ENCODE measurements around the gene ABTB2.

ABTB2 gene

GRCh38 chr11:34355726-34356125 is 2.1 kb downstream of the ABTB2 start:
- Histone ChIP-seq H2AFZ (ENCODE audit: low read length) (no peak overlapping the region), H2BK120ac (ENCODE audit: low read depth, low read length) (no peak overlapping the region), H4K91ac (ENCODE audit: low read depth, low read length, poor library complexity) (no peak overlapping the region), H3K14ac (ENCODE audit: low read length) (no peak overlapping the region), H2AK5ac (ENCODE audit: low read depth, low read length) (no peak overlapping the region), H3K9me3 (replicated peaks in 1 of 2; ENCODE audit: control insufficient read depth in 2 of 2, insufficient read depth in 1 of 2, low read depth in 1 of 2, low read length in 2 of 2) (no peaks in the 10 kb centered on the region), H3K27ac (replicated peaks; ENCODE audit: low read length) (no peak overlapping the region), H3K9ac (ENCODE audit: low read depth, low read length, poor library complexity) (no peak overlapping the region), H3K4me3 (ENCODE audit: low read length in 2 of 2) (peak overlapping the region in 1 of 2 donors; percentile 66), H3K23ac (ENCODE audit: low read depth, low read length, poor library complexity) (no peak overlapping the region), H3K4ac (ENCODE audit: low read length) (no peak overlapping the region), H3K79me1 (ENCODE audit: low read depth, low read length) (no peaks in the 10 kb centered on the region), H2BK5ac (ENCODE audit: low read length) (no peak overlapping the region), H3K18ac (ENCODE audit: low read length) (no peak overlapping the region), H3K4me1 (ENCODE audit: control insufficient read depth in 2 of 2, insufficient read depth in 1 of 2, low read depth in 1 of 2, low read length in 2 of 2) (peaks cover 15 to 18% of the 10 kb centered on the region in 2 donors), H4K8ac (ENCODE audit: low read depth, low read length) (no peak overlapping the region), H3K36me3 (replicated peaks in 1 of 2; ENCODE audit: control insufficient read depth in 2 of 2, insufficient read depth in 2 of 2, low read length in 2 of 2) (no peaks in the 10 kb centered on the region), H3K4me2 (ENCODE audit: insufficient read depth, low read length, poor library complexity, severe bottlenecking) (no peak overlapping the region), H2BK15ac (ENCODE audit: low read length) (no peak overlapping the region), H3K27me3 (ENCODE audit: control insufficient read depth in 3 of 3, insufficient read depth in 3 of 3, low read depth in 1 of 3, low read length in 3 of 3) (peaks cover 3 to 29% (median 5%) of the 10 kb centered on the region in 3 experiments), H2BK12ac (ENCODE audit: low read length) (no peak overlapping the region)
- no CpG with 5 or more reads among the region's 3 CpGs for WGBS, 2 donors (ENCODE audit: extremely low coverage in 2 of 2, insufficient read length in 2 of 2, insufficient replicate concordance in 1 of 2)
- no peak for DNase-seq (ENCODE audit: low spot score)

- Histone ChIP-seq H2AK5ac (ENCODE audit: low read depth, low read length) (no peak overlapping the region), H2BK15ac (ENCODE audit: low read length) (no peak overlapping the region), H2BK120ac (ENCODE audit: low read depth, low read length) (no peak overlapping the region), H3K23ac (ENCODE audit: low read depth, low read length, poor library complexity) (no peak overlapping the region), H3K79me1 (ENCODE audit: low read depth, low read length) (no peaks in the 10 kb centered on the region), H3K4me3 (ENCODE audit: low read length in 2 of 2) (no peak overlapping the region), H3K9ac (ENCODE audit: low read depth, low read length, poor library complexity) (no peak overlapping the region), H3K36me3 (replicated peaks in 1 of 2; ENCODE audit: control insufficient read depth in 2 of 2, insufficient read depth in 2 of 2, low read length in 2 of 2) (no peaks in the 10 kb centered on the region), H3K4me1 (ENCODE audit: control insufficient read depth in 2 of 2, insufficient read depth in 1 of 2, low read depth in 1 of 2, low read length in 2 of 2) (peaks cover 15 to 18% of the 10 kb centered on the region in 2 donors), H4K91ac (ENCODE audit: low read depth, low read length, poor library complexity) (no peak overlapping the region), H4K8ac (ENCODE audit: low read depth, low read length) (no peak overlapping the region), H3K14ac (ENCODE audit: low read length) (no peak overlapping the region), H3K4me2 (ENCODE audit: insufficient read depth, low read length, poor library complexity, severe bottlenecking) (no peak overlapping the region), H3K27ac (replicated peaks; ENCODE audit: low read length) (no peak overlapping the region), H2AFZ (ENCODE audit: low read length) (no peak overlapping the region), H3K27me3 (ENCODE audit: control insufficient read depth in 3 of 3, insufficient read depth in 3 of 3, low read depth in 1 of 3, low read length in 3 of 3) (peaks cover 0 to 29% (median 5%) of the 10 kb centered on the region in 3 experiments), H3K4ac (ENCODE audit: low read length) (no peak overlapping the region), H3K9me3 (replicated peaks in 1 of 2; ENCODE audit: control insufficient read depth in 2 of 2, insufficient read depth in 1 of 2, low read depth in 1 of 2, low read length in 2 of 2) (no peaks in the 10 kb centered on the region), H2BK5ac (ENCODE audit: low read length) (no peak overlapping the region), H3K18ac (ENCODE audit: low read length) (no peak overlapping the region), H2BK12ac (ENCODE audit: low read length) (no peak overlapping the region)
- DNase-seq (ENCODE audit: low spot score) = no peak
Observed at GRCh38 chr11:34354782-34355181, 3.0 kb downstream of the ABTB2 start.

DNA sequence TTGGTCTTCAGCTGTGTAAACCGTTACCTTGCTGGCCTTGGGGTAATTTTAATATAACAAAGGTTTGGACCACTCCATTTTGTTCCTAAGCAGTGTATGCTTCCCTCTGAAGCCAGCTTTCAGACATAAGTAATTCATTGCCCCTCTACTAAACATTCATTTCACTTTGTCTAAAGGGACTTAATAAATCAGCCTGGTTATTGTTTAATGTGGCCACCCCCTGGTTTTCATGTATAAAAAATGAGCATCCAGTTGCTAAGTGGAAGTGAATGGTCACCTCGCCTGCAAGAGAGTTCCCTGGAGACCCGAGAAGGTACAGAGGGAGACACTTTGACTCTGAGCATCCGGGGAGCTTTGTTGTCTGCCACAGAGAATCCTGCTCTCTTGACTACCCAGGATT is 3.9 kb downstream of the ABTB2 start:
- H3K9me3 ChIP-seq (replicated peaks in 1 of 2; ENCODE audit: control insufficient read depth in 2 of 2, insufficient read depth in 1 of 2, low read depth in 1 of 2, low read length in 2 of 2) = no peaks in the 10 kb centered on the region
- DNase-seq (ENCODE audit: low spot score) = no peak
- H3K23ac ChIP-seq (ENCODE audit: low read depth, low read length, poor library complexity) = no peak overlapping the region
- H4K91ac ChIP-seq (ENCODE audit: low read depth, low read length, poor library complexity) = no peak overlapping the region
- peaks cover 0 to 28% (median 5%) of the 10 kb centered on the region in 3 experiments for H3K27me3 ChIP-seq (ENCODE audit: control insufficient read depth in 3 of 3, insufficient read depth in 3 of 3, low read depth in 1 of 3, low read length in 3 of 3)
- no peak overlapping the region for H3K4ac ChIP-seq (ENCODE audit: low read length)
- no peak overlapping the region for H2AFZ ChIP-seq (ENCODE audit: low read length)
- H3K36me3 ChIP-seq (replicated peaks in 1 of 2; ENCODE audit: control insufficient read depth in 2 of 2, insufficient read depth in 2 of 2, low read length in 2 of 2) = no peaks in the 10 kb centered on the region
- no peak overlapping the region for H2BK120ac ChIP-seq (ENCODE audit: low read depth, low read length)
- no peak overlapping the region for H3K14ac ChIP-seq (ENCODE audit: low read length)
- H3K9ac ChIP-seq (ENCODE audit: low read depth, low read length, poor library complexity) = no peak overlapping the region
- no peaks in the 10 kb centered on the region for H3K79me1 ChIP-seq (ENCODE audit: low read depth, low read length)
- no peak overlapping the region for H3K18ac ChIP-seq (ENCODE audit: low read length)
- no peak overlapping the region for H4K8ac ChIP-seq (ENCODE audit: low read depth, low read length)
- H3K27ac ChIP-seq (replicated peaks; ENCODE audit: low read length) = no peak overlapping the region
- no peak overlapping the region for H3K4me3 ChIP-seq (ENCODE audit: low read length in 2 of 2)
- H2BK15ac ChIP-seq (ENCODE audit: low read length) = no peak overlapping the region
- H2BK12ac ChIP-seq (ENCODE audit: low read length) = no peak overlapping the region
- no peak overlapping the region for H2AK5ac ChIP-seq (ENCODE audit: low read depth, low read length)
- H2BK5ac ChIP-seq (ENCODE audit: low read length) = no peak overlapping the region
- H3K4me1 ChIP-seq (ENCODE audit: control insufficient read depth in 2 of 2, insufficient read depth in 1 of 2, low read depth in 1 of 2, low read length in 2 of 2) = peaks cover 15 to 17% of the 10 kb centered on the region in 2 donors
- no CpG with 5 or more reads among the region's 4 CpGs for WGBS, 2 donors (ENCODE audit: extremely low coverage in 2 of 2, insufficient read length in 2 of 2, insufficient replicate concordance in 1 of 2)
- H3K4me2 ChIP-seq (ENCODE audit: insufficient read depth, low read length, poor library complexity, severe bottlenecking) = no peak overlapping the region

- no peak overlapping the region for H2AK5ac ChIP-seq (ENCODE audit: low read depth, low read length)
- WGBS, 2 donors (ENCODE audit: extremely low coverage in 2 of 2, insufficient read length in 2 of 2, insufficient replicate concordance in 1 of 2) = no CpG with 5 or more reads among the region's 4 CpGs
- no peak overlapping the region for H2BK5ac ChIP-seq (ENCODE audit: low read length)
- H3K27ac ChIP-seq (replicated peaks; ENCODE audit: low read length) = no peak overlapping the region
- no peak overlapping the region for H3K14ac ChIP-seq (ENCODE audit: low read length)
- no peak overlapping the region for H2BK12ac ChIP-seq (ENCODE audit: low read length)
- H3K4me2 ChIP-seq (ENCODE audit: insufficient read depth, low read length, poor library complexity, severe bottlenecking) = no peak overlapping the region
- H3K4me1 ChIP-seq (ENCODE audit: control insufficient read depth in 2 of 2, insufficient read depth in 1 of 2, low read depth in 1 of 2, low read length in 2 of 2) = peaks cover 10 to 12% of the 10 kb centered on the region in 2 donors
- no peak overlapping the region for H2BK120ac ChIP-seq (ENCODE audit: low read depth, low read length)
- DNase-seq (ENCODE audit: low spot score) = no peak
- no peak overlapping the region for H3K9ac ChIP-seq (ENCODE audit: low read depth, low read length, poor library complexity)
- H3K9me3 ChIP-seq (replicated peaks in 1 of 2; ENCODE audit: control insufficient read depth in 2 of 2, insufficient read depth in 1 of 2, low read depth in 1 of 2, low read length in 2 of 2) = no peaks in the 10 kb centered on the region
- H2BK15ac ChIP-seq (ENCODE audit: low read length) = no peak overlapping the region
- no peaks in the 10 kb centered on the region for H3K79me1 ChIP-seq (ENCODE audit: low read depth, low read length)
- no peak overlapping the region for H4K8ac ChIP-seq (ENCODE audit: low read depth, low read length)
- no peak overlapping the region for H3K18ac ChIP-seq (ENCODE audit: low read length)
- no peak overlapping the region for H2AFZ ChIP-seq (ENCODE audit: low read length)
- H3K4me3 ChIP-seq (ENCODE audit: low read length in 2 of 2) = no peak overlapping the region
- H3K36me3 ChIP-seq (replicated peaks in 1 of 2; ENCODE audit: control insufficient read depth in 2 of 2, insufficient read depth in 2 of 2, low read length in 2 of 2) = no peaks in the 10 kb centered on the region
- no peak overlapping the region for H4K91ac ChIP-seq (ENCODE audit: low read depth, low read length, poor library complexity)
- peaks cover 0 to 16% (median 2%) of the 10 kb centered on the region in 3 experiments for H3K27me3 ChIP-seq (ENCODE audit: control insufficient read depth in 3 of 3, insufficient read depth in 3 of 3, low read depth in 1 of 3, low read length in 3 of 3)
- H3K4ac ChIP-seq (ENCODE audit: low read length) = no peak overlapping the region
- no peak overlapping the region for H3K23ac ChIP-seq (ENCODE audit: low read depth, low read length, poor library complexity)
Observed at GRCh38 chr11:34351687-34352469, 5.9 kb downstream of the ABTB2 start.
